ENCODE results near the gene RIC8B.

Gene RIC8B

DNA sequence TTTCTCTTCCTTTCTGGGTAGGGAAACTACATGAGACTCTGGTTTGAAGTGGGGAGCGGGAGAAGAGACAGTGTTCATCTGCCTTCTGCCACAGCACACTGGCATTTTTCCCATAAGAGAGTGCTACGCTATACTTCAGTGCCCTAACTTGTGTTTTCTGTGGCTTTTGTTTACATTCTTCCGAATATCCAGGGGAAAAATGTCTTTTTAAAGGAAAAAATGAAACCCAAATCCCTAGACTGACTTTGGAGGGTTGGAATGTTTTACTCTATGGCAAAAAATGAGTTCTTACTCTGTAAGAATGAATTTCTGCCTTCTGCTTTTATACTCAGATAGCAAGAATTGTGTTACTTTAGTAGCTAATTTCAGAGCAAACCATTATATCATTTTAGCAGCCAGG lies 93.2 kb downstream of the RIC8B start:
- DNase-seq (ENCODE audit: low read depth in 1 of 2, low spot score in 1 of 2) = no peak

DNA sequence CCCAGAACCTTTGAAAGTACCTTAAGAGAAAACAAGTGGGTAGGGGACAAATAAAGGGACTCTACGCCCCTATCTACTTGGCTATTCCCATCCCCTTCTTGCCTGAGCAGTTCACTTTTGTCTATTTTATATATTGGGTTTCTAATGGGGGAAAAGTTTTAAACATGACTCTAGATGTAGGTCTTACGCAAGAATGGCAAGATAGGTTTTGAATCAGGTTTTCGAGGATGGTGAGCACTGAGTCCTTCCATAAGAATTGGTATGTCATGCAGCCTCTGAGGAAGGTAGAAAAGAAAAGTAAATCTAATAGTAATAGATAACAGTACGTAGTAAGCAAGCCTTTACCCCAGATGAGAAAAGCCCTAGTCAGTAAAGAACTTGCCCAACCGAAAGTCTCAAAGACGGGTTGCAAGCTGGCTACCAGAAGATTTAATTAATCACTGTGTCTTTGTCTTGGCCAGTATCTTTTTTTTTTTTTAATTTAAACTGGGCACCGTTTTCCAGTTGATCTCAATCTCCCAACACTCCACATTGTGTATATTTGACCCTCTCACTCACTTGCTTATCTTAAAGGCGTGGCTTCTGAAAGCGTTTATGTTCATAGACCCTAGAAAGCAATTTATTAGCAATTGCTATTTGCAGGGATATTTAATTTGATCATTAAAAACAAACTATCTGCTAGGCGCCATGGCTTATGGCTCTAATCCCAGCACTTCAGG lies 94.7 kb downstream of the RIC8B start:
- no peak for DNase-seq (ENCODE audit: low read depth in 1 of 2, low spot score in 1 of 2)

DNA sequence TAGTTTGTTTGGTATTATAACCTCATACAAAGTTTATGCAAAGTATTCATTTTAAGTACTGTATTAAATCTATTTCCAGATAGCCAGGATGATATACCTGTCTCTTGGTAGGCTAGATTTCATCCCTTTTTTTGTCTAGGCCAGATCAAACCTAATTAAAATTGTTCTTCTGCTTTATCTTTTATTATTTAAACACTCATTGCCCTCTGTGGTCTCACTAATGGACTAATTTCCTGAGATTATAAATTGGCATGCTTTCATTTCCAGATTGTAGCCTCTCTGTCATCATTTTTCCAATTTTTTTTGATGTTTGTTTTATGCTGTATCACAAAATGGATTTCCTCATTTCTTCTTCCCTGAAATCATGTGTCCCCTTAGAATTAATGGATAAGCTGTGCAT lies 95.6 kb downstream of the RIC8B start:
- DNase-seq (ENCODE audit: low read depth in 1 of 2, low spot score in 1 of 2) = no peak

- DNase-seq (ENCODE audit: low read depth in 1 of 2, low spot score in 1 of 2) = no peak
Observed at GRCh38 chr12:106871477-106871876, 97.0 kb downstream of the RIC8B start.

DNA sequence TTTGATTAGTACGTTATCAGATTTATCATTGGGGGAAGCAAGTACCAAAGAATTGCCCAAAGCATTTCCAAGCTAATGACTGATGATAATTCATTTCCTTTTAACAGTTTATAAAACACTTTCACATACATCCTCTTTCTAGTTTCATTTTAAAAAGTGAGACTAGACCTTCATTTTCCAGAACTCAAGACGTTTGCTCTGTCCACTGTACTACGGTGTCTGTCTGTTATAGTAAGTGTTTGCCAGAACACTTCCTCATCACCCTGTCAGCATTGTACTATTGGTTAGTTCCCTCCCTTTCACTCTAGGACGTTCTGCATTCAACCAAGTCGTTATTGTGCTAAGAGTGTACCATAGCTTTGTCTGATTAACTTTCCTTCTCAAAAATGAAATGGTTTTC lies 99.5 kb downstream of the RIC8B start:
- no peak for DNase-seq (ENCODE audit: low read depth in 1 of 2, low spot score in 1 of 2)

GRCh38 chr12:106878804-106879203 lies 104.3 kb downstream of the RIC8B start:
- no peak for DNase-seq (ENCODE audit: low read depth in 1 of 2, low spot score in 1 of 2)

DNA sequence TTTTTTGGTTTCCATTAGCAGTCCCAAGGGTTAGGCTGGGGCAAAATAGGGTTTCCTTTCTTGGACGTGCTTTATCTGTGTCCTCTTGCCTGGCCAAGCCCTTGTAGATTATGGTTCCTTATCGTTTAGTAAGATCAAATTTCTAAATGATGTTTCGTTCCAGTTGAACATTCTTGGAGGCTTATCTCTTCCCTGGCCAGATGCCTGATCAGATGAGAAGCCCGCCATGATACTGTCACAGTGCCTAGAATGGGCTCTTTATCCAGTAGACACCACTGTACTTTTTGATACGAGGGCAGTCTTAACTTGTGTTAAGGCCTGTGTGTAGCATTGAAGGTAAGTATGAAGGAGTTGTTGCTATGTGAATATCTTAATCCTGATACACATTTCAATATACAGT lies 105.1 kb downstream of the RIC8B start:
- DNase-seq (ENCODE audit: low read depth in 1 of 2, low spot score in 1 of 2) = no peak

DNA sequence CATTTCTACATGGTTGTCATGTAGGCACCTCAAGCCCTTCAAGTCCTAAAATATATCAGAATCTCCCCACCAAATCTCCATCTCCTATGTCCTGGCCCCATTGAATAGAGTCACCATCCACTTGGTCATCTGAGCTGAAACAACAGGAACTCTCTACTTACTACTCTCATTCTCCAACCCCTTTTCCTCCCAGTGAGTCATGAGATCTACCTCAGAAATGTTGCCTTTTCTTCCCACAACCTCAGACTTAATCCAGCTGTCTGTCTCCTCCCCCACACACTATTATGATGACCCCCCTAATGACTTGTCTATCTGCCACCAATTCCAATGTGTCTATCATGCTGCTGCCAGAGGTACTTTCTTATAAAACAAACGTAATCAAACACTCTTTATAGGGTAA lies 108.9 kb downstream of the RIC8B start:
- no peak for DNase-seq (ENCODE audit: low read depth in 1 of 2, low spot score in 1 of 2)

DNA sequence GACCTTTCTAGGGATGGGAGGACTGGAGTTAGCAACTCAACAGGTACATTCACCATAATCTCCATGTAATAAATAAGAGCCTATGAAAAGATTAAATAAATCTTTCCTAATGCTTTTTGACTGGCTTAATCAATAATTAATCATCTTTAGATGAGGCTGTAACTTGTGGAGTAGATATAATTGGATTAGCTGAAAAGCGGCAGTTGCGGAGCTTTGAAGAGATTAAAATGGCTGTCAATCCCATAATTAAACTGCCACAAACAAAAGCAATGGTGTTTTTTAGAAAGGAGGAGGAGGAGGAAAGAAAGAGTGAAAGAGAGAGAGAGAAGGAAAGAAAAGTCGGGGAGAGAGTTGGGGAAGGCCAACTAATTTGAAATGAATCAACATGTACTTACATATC lies 110.5 kb downstream of the RIC8B start:
- no peak for DNase-seq (ENCODE audit: low read depth in 1 of 2, low spot score in 1 of 2)

DNA sequence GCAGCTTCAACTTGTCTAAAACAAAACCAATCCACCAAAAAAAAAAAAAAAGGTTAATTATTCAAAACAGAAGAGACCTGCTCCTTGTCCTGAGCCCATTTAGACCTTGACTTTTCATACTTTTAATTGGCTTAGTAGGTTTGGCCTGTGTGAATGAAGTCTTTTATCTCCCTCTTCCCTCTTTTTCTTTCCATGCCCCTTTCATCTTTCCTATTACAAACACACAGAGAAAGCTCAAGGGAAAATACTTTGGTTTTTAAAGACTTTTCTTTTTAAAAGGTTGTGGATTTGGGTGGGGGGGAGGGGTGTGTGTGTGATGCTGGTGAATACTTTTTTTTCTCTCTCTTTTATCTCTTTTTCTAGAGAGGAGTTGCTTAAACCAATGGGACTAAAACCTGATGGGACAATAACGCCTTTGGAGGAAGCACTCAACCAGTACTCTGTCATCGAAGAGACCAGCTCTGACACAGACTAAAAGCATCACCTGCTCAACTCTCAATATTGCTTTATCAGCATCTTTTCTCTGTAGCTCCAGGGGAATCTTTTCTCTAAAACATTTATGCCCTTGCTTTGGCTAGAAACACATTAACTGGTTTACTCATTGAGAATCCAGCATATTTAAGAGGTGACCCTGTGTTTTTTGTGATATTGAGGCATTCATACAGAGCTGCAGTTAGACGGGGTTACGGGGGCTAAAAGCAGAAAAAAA lies 111.2 kb downstream of the RIC8B start:
- no peak for DNase-seq (ENCODE audit: low read depth in 1 of 2, low spot score in 1 of 2)

DNA sequence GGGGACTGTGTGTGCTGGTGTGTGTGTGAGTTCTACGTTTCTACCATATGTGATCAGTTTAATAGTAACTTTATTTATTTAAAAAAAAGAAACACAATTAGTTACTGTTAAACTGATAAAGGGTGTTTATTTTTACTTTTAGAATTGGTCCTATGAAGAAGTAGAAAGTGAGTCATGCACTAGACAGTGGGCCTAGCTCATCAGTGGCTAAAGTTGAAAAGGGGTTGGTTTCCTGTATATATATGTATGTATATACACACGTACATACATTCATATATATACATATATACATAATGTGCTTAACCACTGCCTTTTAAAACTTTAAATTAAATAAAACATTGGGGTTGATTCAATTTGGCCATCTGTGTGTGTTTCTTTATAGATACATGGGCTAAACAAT lies 112.5 kb downstream of the RIC8B start:
- DNase-seq (ENCODE audit: low read depth in 1 of 2, low spot score in 1 of 2) = no peak

DNA sequence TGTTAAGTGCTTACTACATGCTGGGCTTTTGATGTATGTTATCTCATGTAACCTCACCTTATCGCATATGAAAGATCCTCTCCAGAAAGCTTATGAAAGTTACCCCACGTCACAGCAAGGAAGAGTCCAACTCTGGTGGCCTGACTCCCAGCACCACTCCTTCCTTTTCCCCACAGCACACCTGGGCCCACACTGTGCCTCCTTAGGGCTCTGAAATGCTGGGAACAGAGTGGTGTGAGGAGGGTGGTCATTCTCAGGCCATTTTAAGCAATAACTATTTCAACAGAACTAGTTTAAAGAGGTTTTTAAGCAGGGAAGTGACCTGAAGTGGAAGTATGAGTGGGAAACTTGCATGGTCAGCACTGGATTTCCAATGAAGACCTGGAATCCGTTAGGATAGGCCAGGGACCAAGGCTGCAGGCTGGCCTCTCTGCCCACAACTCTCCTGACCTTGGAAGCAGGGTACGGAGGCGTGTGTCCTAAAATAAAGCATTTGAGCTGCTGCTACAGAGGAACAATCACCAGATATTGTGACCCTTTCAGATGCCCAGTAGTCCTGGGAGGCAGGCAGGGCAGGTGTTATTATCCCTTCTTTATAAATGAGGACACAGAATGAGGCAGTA lies 114.0 kb downstream of the RIC8B start:
- no peak for DNase-seq (ENCODE audit: low read depth in 1 of 2, low spot score in 1 of 2)

DNA sequence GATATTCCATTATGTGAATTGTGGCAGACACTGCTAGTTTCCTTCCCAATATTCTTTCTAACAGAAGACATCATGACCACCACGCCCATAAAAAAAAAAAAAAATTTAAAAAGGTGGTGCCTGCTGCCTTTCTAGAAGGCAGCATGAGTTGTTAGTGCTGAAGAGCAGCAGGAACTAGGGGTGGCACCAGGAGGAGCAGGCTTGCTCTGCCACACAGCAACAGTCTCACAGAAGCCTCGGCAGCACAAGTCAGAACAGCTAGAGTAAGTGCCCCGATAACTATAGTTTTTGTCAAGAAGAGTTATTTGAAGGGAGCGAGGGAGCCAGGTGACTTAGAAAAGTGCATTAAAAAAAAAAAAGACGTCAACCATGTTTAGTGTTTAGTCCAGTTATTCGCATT lies 114.8 kb downstream of the RIC8B start:
- no peak for DNase-seq (ENCODE audit: low read depth in 1 of 2, low spot score in 1 of 2)

DNA sequence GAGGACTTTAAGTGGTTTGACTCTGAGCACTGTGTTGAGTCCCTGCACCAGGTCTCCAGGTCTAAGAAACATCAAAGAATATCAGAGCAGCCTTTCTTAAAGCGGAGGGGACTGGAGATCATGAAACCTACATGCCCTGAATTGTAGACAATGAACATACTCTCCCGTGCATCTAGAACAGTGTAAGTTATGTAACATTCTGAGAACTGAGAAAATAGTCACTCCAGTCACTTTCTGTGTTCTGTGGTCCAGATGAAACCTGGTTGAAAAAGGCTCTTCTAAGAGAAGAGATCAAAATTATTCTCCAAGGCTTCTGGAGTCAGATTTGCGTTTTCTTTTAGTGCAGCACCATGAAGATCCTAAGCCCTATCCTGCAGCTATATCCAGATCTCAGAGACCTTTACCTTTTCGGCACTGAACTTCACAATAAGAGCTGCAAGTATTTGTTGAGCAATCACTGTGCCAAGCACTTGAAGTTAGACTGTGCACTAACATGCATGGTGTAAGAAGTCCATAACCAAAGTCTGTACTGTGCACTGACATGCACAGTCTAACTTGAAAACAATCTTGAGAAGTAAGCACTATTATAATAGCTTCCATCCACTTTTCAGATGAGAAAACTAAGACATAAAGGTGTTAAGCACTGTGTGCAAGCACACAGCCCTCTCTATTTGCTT lies 115.6 kb downstream of the RIC8B start:
- DNase-seq (ENCODE audit: low read depth in 1 of 2, low spot score in 1 of 2) = no peak

- DNase-seq (ENCODE audit: low read depth in 1 of 2, low spot score in 1 of 2) = no peak
Observed at GRCh38 chr12:106892075-106892474, 117.6 kb downstream of the RIC8B start.

- no peak for DNase-seq (ENCODE audit: low read depth in 1 of 2, low spot score in 1 of 2)
Observed at GRCh38 chr12:106893451-106893850, 119.0 kb downstream of the RIC8B start.

- DNase-seq (ENCODE audit: low read depth in 1 of 2, low spot score in 1 of 2) = no peak
Observed at GRCh38 chr12:106894774-106895173, 120.3 kb downstream of the RIC8B start.

DNA sequence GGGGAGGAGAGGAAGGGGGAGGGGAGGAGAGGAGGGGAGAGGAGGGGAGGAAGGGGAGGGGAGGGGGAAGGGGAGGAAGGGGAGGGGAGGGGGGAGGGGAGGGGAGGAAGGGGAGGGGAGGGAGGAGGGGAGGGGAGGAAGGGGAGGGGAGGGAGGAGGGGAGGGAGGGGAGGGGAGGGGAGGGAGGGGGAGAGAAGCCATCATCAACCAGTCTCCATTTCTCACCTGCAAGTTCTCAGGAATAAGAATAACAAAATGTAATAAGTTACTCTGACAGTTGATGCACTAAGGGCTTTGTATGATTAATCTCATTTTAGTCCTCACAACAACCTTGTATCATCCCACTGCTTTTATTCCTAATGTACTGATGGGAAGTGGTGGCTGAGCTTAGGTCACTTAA lies 122.1 kb downstream of the RIC8B start:
- no peak for DNase-seq (ENCODE audit: low read depth in 1 of 2, low spot score in 1 of 2)

- DNase-seq (ENCODE audit: low read depth in 1 of 2, low spot score in 1 of 2) = no peak
Observed at GRCh38 chr12:106897082-106897481, 122.6 kb downstream of the RIC8B start.

DNA sequence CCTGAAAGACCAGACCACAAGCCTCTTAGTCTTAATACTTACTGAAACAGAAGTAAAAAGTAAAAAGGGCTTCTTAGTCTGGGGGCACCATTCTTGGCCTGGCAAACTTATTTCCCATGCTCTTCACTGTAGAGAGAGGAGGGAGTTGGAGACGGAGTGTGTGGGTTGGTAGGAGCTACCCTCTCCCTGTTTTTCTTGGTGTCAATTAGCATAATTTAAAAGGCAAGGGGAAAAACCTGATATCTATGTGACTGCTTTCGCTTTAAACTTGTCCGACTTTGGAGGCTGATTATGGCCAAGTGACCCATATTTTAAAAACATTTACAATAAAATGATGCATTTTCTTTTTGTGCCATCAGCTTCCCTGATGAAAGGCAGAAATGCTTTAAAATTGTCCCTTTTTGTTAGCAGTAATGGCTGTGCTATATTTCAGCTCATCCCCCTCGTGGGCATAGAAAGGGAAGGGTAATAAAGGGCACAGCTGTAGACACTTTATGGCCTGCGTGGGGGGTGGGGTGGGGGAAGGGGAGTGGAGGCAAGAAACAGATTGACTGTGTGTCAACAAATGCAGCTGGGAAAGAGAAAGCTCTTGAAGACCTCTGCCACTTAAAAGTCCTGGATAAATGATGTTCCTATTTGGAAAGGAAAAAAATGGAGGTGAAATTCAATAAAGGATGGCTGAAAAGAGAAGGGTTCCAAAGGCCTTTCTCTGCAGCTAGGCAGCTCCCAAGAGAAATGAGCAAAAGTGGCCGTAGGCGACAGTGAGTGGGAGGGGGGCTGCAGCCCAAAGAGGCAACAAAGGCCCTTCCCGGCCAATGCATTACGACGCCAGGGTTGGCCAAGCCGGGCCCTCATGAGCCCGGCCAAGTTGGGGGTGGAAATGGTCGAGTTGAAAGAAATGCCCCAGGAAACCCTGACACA lies 123.8 kb downstream of the RIC8B start:
- DNase-seq (ENCODE audit: low read depth in 1 of 2, low spot score in 1 of 2) = no peak

- no peak for DNase-seq (ENCODE audit: low read depth in 1 of 2, low spot score in 1 of 2)
Observed at GRCh38 chr12:106900554-106900953, 126.1 kb downstream of the RIC8B start.
